HepG2 (cell line): ENCODE data around the gene C5orf34. TPM values are rescaled to one million over a fixed set of nuclear protein-coding genes. Genes with fewer than 3 reads are reported as not detected.

Experiments
- HBP1 ChIP-seq: IDR thresholded peaks from 2 replicates; pipeline ENCODE4 v1.6.1; 2016; ENCODE audit warnings: low read depth, control low read depth
- HNF1A ChIP-seq, 2 experiments: sonication (generic) in 1 of 2; formaldehyde crosslinking in 1 of 2; IDR thresholded peaks; 2 replicates each; pipeline versions ENCODE4 v1.4.0 to v1.6.1; 2016 to 2020; ENCODE audit warnings: borderline replicate concordance in 1 of 2, low read depth in 1 of 2, mild to moderate bottlenecking in 1 of 2, missing genetic modification reagents in 1 of 2
- JARID2 ChIP-seq: sonication (generic); formaldehyde crosslinking; IDR thresholded peaks from 2 replicates; pipeline ENCODE4 v1.8.1; 2023; ENCODE audit warnings: missing genetic modification reagents, inconsistent platforms; ENCODE audit not compliant: insufficient replicate concordance
- JUN ChIP-seq: sonication (generic); formaldehyde crosslinking; IDR thresholded peaks from 2 replicates; pipeline ENCODE4 v1.4.0; 2020; ENCODE audit warnings: mild to moderate bottlenecking, missing genetic modification reagents
- NR3C1 ChIP-seq: sonication (generic); formaldehyde crosslinking; IDR thresholded peaks from 2 replicates; pipeline ENCODE4 v1.4.0; 2020; ENCODE audit warnings: missing genetic modification reagents
- PCBP1 ChIP-seq: fragments of 200-400 bp; formaldehyde crosslinking; IDR thresholded peaks from 2 replicates; pipeline ENCODE4 v1.6.1; 2017; ENCODE audit warnings: mild to moderate bottlenecking, low read depth, low read length, borderline replicate concordance
- PHF21A ChIP-seq: sonication (generic); formaldehyde crosslinking; IDR thresholded peaks from 2 replicates; pipeline ENCODE4 v1.5.0; 2020; ENCODE audit warnings: mild to moderate bottlenecking, missing genetic modification reagents
- RELA ChIP-seq: sonication (generic); formaldehyde crosslinking; IDR thresholded peaks from 2 replicates; pipeline ENCODE4 v1.4.0; 2020; ENCODE audit warnings: missing genetic modification reagents
- SALL2 ChIP-seq: sonication (generic); formaldehyde crosslinking; IDR thresholded peaks from 2 replicates; pipeline ENCODE4 v1.8.1; 2023; ENCODE audit warnings: mild to moderate bottlenecking, missing genetic modification reagents, inconsistent platforms
- SMAD9 ChIP-seq: sonication (generic); formaldehyde crosslinking; IDR thresholded peaks from 2 replicates; pipeline ENCODE4 v1.5.1; 2020; ENCODE audit warnings: mild to moderate bottlenecking, missing genetic modification reagents
- SOX13 ChIP-seq, 3 experiments: fragments of 450-650 bp in 1 of 3; sonication (generic) in 1 of 3; formaldehyde crosslinking in 1 of 3; IDR thresholded peaks in 2 of 3; conservative IDR thresholded peaks in 1 of 3; 2 replicates each; pipeline versions ENCODE4 v1.5.0 to v1.6.1; 2016 to 2020; ENCODE audit warnings: antibody characterized with exemption in 1 of 3, mild to moderate bottlenecking in 1 of 3, missing compliant biosample characterization in 1 of 3, missing genetic modification reagents in 1 of 3, moderate library complexity in 1 of 3
- TEAD3 ChIP-seq: optimal IDR thresholded peaks from 2 replicates; pipeline ENCODE3; 2016; ENCODE audit warnings: borderline replicate concordance
- ZBTB44 ChIP-seq: sonication (generic); formaldehyde crosslinking; IDR thresholded peaks from 2 replicates; pipeline ENCODE4 v1.4.0; 2020; ENCODE audit warnings: missing genetic modification reagents
- ZFP62 ChIP-seq: sonication (generic); formaldehyde crosslinking; IDR thresholded peaks from 2 replicates; pipeline ENCODE4 v1.4.0; 2020; ENCODE audit warnings: missing genetic modification reagents
- ZKSCAN8 ChIP-seq: IDR thresholded peaks from 2 replicates; pipeline ENCODE4 v1.6.1; 2016; ENCODE audit warnings: borderline replicate concordance, missing genetic modification reagents, missing compliant biosample characterization
- ZMYM4 ChIP-seq: sonication (generic); formaldehyde crosslinking; IDR thresholded peaks from 2 replicates; pipeline ENCODE4 v1.8.1; 2023; ENCODE audit warnings: mild to moderate bottlenecking, missing genetic modification reagents
- ZNF337 ChIP-seq: sonication (generic); formaldehyde crosslinking; IDR thresholded peaks from 2 replicates; pipeline ENCODE4 v1.5.1; 2020; ENCODE audit warnings: missing genetic modification reagents, low read depth, mild to moderate bottlenecking, borderline replicate concordance
- ZNF674 ChIP-seq: sonication (generic); formaldehyde crosslinking; IDR thresholded peaks from 2 replicates; pipeline ENCODE4 v1.5.0; 2020; ENCODE audit warnings: low read depth, mild to moderate bottlenecking, missing genetic modification reagents
- ZNF704 ChIP-seq: sonication (generic); formaldehyde crosslinking; IDR thresholded peaks from 2 replicates; pipeline ENCODE4 v1.8.1; 2023; ENCODE audit warnings: mild to moderate bottlenecking, inconsistent platforms, moderate library complexity, missing genetic modification reagents, borderline replicate concordance
- polyA plus RNA-seq, 8 experiments: library from polyadenylated mRNA; depleted of rRNA in 3 of 8; stranded (reverse) in 7 of 8; unstranded in 1 of 8; fragments of >200 nt; fragmentation: Illumina TruSeq in 4 of 8; extraction: Trizol in 4 of 8; gene quantifications; 2 replicates each; pipeline versions ENCODE4 v1.2.1 to v1.2.3, GENCODE V29; 2011 to 2016; ENCODE audit warnings: low read depth in 4 of 8, missing spikeins in 1 of 8, mixed read lengths in 1 of 8; ENCODE audit not compliant: insufficient read depth in 1 of 8
- total RNA-seq, 5 experiments: library from RNA; depleted of rRNA; stranded (reverse); fragments of >200 nt; fragmentation: Illumina TruSeq; extraction: Trizol; gene quantifications; 2 replicates each; pipeline ENCODE4 v1.2.3, GENCODE V29; 2016; ENCODE audit warnings: low read depth in 1 of 5

The C5orf34 gene
- total and polyA plus RNA-seq, 2 of the 13 experiments (the other 11 are each of a cell fraction or from before 2014, with no cell fraction given), result 3.2 to 6.4 TPM

GRCh38 chr5:43514816-43515677 is at the start of gene C5orf34 (continued):
- TF ChIP-seq HNF1A (IDR thresholded peaks at IDR 0.05; ENCODE audit: low read depth) (no peak), HNF1A (CRISPR knock-in tag; IDR thresholded peaks at IDR 0.05; ENCODE audit: borderline replicate concordance) (0 out of 2 replicates have a peak, but pooled peaks have one; percentile 31), SMAD9 (no peak), ZNF337 (CRISPR knock-in tag) (no peak), ZNF674 (CRISPR knock-in tag) (no peak), NR3C1 (CRISPR knock-in tag) (no peak), SOX13 (IDR thresholded peaks at IDR 0.05) (no peak), SOX13 (CRISPR knock-in tag; conservative IDR thresholded peaks at IDR 0.05 in 1 of 2, IDR thresholded peaks at IDR 0.05 in 1 of 2) (peak in 1 of 2 experiments; percentile 17; a peak in 1 of 4 replicates), ZBTB44 (CRISPR knock-in tag) (no peak), PHF21A (CRISPR knock-in tag) (no peak; the same call in 1 of the 2 replicates), ZNF704 (CRISPR knock-in tag) (0 out of 2 replicates have a peak, but pooled peaks have one; percentile 49), SALL2 (CRISPR knock-in tag) (no peak), ZFP62 (no peak), JUN (no peak), HBP1 (peak; percentile 97), RELA (CRISPR knock-in tag) (no peak), JARID2 (CRISPR knock-in tag) (no peak), PCBP1 (0 out of 2 replicates have a peak, but pooled peaks have one; percentile 49), ZMYM4 (CRISPR knock-in tag) (peak; percentile 74), ZKSCAN8 (CRISPR knock-in tag) (no peak), TEAD3 (CRISPR knock-in tag) (peak; percentile 15)
